IPS-20b (cell line): Measurements from ENCODE around the gene SCN10A.

Source experiments
- H3K27ac ChIP-seq: one replicate; pipeline ENCODE4 v1.5.1; 2013; ENCODE audit warnings: low read length
- H3K27me3 ChIP-seq: 2 replicates; pipeline ENCODE4 v1.6.1; 2013; ENCODE audit warnings: mild to moderate bottlenecking, low read length, inconsistent platforms; ENCODE audit not compliant: insufficient read depth
- H3K36me3 ChIP-seq: 2 replicates; pipeline ENCODE4 v1.6.1; 2013; ENCODE audit warnings: low read depth, mild to moderate bottlenecking, inconsistent platforms, low read length, moderate library complexity; ENCODE audit not compliant: insufficient read depth
- H3K4me1 ChIP-seq: 2 replicates; pipeline ENCODE4 v1.6.1; 2013; ENCODE audit warnings: mild to moderate bottlenecking, control low read depth, inconsistent platforms, low read length, moderate library complexity; ENCODE audit not compliant: insufficient read depth
- H3K4me3 ChIP-seq: 2 replicates; pipeline ENCODE4 v1.5.1; 2013; ENCODE audit warnings: mild to moderate bottlenecking, low read length, inconsistent platforms
- H3K9ac ChIP-seq: 2 replicates; pipeline ENCODE4 v1.6.1; 2013; ENCODE audit warnings: low read depth, mild to moderate bottlenecking, inconsistent platforms, low read length, moderate library complexity
- H3K9me3 ChIP-seq: 2 replicates; pipeline ENCODE4 v1.6.1; 2013; ENCODE audit warnings: mild to moderate bottlenecking, low read depth, low read length, inconsistent platforms; ENCODE audit not compliant: insufficient read depth

SCN10A gene

GRCh38 chr3:38687321-38687720, 128.7 kb downstream of the SCN10A start:
- Histone ChIP-seq H3K4me3 (no peak overlapping the region), H3K27me3 (no peaks in the 10 kb centered on the region), H3K36me3 (no peaks in the 10 kb centered on the region), H3K9ac (no peak overlapping the region), H3K9me3 (no peaks in the 10 kb centered on the region), H3K27ac (no peak overlapping the region), H3K4me1 (no peaks in the 10 kb centered on the region)

DNA sequence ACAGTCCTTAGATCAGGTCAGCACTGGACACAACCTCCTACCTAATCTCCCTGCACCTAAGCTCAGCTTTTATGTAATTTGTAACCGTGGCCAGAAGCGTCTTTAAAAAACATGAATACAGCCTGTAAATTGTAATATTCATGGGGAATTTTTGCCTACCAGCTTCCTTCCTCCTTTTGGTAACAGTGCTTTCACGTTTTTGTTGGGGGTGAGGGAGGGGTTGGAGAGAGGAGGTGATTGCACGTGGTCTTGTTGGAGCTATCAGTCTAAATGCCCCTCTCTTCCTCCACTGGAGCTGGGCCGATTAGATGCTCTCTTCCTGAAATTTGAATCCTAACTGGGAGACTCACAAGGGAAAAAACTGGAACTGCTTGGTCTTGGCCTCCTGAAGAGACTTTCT, 131.5 kb downstream of the SCN10A start:
- Histone ChIP-seq H3K27me3 (no peaks in the 10 kb centered on the region), H3K4me1 (no peaks in the 10 kb centered on the region), H3K4me3 (no peak overlapping the region), H3K9me3 (no peaks in the 10 kb centered on the region), H3K9ac (no peak overlapping the region), H3K36me3 (no peaks in the 10 kb centered on the region), H3K27ac (no peak overlapping the region)

GRCh38 chr3:38669668-38670067, 146.3 kb downstream of the SCN10A start:
- Histone ChIP-seq H3K4me1 (no peaks in the 10 kb centered on the region), H3K9ac (no peak overlapping the region), H3K27me3 (no peaks in the 10 kb centered on the region), H3K4me3 (no peak overlapping the region), H3K36me3 (no peaks in the 10 kb centered on the region), H3K9me3 (no peaks in the 10 kb centered on the region), H3K27ac (no peak overlapping the region)

GRCh38 chr3:38662544-38662943, 153.5 kb downstream of the SCN10A start:
- Histone ChIP-seq H3K36me3 (no peaks in the 10 kb centered on the region), H3K9ac (no peak overlapping the region)

GRCh38 chr3:38658841-38659240, 157.2 kb downstream of the SCN10A start:
- H3K4me3 ChIP-seq, result no peak overlapping the region
- H3K36me3 ChIP-seq, result no peaks in the 10 kb centered on the region
- H3K4me1 ChIP-seq, result peaks cover 11% of the 10 kb centered on the region; the same call in 1 of the 2 replicates
- H3K27ac ChIP-seq, result no peak overlapping the region
- peaks cover 27% of the 10 kb centered on the region for H3K27me3 ChIP-seq
- H3K9ac ChIP-seq, result no peak overlapping the region
- peaks cover 4% of the 10 kb centered on the region; the same call in 1 of the 2 replicates for H3K9me3 ChIP-seq

More at GRCh38 chr3:38662544-38662943, 153.5 kb downstream of the SCN10A start:
- H3K4me3 ChIP-seq, result no peak overlapping the region
- peaks cover 9% of the 10 kb centered on the region; the same call in 1 of the 2 replicates for H3K4me1 ChIP-seq
- peaks cover 8% of the 10 kb centered on the region; the same call in 1 of the 2 replicates for H3K27me3 ChIP-seq
- H3K27ac ChIP-seq, result no peak overlapping the region
- H3K9me3 ChIP-seq, result peaks cover 4% of the 10 kb centered on the region; the same call in 1 of the 2 replicates

DNA sequence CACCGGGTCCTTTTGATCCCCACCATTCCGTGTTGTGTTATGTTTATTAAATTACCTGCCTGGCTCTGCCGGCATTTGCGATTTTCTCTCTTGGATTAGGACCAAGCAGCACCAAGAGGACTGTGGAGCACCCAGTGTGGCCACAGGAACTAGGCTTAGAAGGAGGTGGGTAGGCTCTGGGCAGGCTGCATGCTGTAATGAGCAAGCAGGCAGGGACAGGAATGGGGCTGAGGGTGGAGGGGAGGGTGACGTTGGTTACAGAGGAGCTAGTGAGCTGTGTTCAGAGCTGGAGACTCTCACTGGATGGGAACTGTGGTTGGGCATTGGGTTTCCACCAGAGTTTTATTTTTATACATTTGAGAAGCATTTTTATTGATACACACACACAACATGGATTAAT, 158.6 kb downstream of the SCN10A start:
- H3K4me3 ChIP-seq, result no peak overlapping the region
- no peaks in the 10 kb centered on the region for H3K36me3 ChIP-seq
- H3K27me3 ChIP-seq, result peaks cover 42% of the 10 kb centered on the region
- H3K27ac ChIP-seq, result no peak overlapping the region
- H3K9ac ChIP-seq, result no peak overlapping the region
- peaks cover 4% of the 10 kb centered on the region; the same call in 1 of the 2 replicates for H3K9me3 ChIP-seq
- peaks cover 11% of the 10 kb centered on the region; the same call in 1 of the 2 replicates for H3K4me1 ChIP-seq

DNA sequence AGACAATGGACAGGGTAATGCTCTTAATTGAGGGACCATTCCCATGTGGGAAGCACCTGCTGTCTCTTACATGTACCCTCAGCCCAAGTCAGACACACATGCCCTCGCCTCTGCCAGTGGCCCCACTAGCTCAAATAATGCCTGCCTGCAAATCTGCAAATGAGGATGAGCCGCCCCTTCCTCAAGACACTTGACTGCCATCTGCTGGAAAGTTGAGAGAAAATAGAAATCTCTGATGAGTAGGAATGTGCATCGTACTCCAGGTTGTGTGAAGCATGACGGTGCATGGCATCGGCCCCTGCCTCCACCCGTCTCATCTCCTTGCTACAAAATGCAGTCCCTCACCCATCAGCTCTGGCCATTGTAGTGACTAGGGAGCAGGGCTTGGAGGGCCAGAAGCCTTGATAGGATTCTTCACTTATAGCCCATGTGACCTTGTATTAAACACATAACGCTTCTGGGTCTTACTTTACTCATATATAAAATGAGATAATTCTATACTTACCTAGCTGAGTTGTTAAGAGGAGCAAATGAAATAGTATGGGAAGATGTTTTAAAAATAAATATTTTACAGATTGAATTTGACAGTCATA, 160.2 kb downstream of the SCN10A start:
- Histone ChIP-seq H3K9ac (no peak overlapping the region), H3K27me3 (peaks cover 57% of the 10 kb centered on the region), H3K4me1 (peaks cover 11% of the 10 kb centered on the region; the same call in 1 of the 2 replicates), H3K9me3 (no peaks in the 10 kb centered on the region), H3K27ac (no peak overlapping the region), H3K4me3 (no peak overlapping the region), H3K36me3 (no peaks in the 10 kb centered on the region)

- no peak overlapping the region for H3K27ac ChIP-seq
- no peaks in the 10 kb centered on the region for H3K36me3 ChIP-seq
- H3K9ac ChIP-seq, result no peak overlapping the region
- no peak overlapping the region for H3K4me3 ChIP-seq
- no peaks in the 10 kb centered on the region for H3K9me3 ChIP-seq
- peaks cover 11% of the 10 kb centered on the region; the same call in 1 of the 2 replicates for H3K4me1 ChIP-seq
- peaks cover 65% of the 10 kb centered on the region for H3K27me3 ChIP-seq
Observed at GRCh38 chr3:38653685-38654537, 162.1 kb downstream of the SCN10A start.

GRCh38 chr3:38652934-38653333, 163.1 kb downstream of the SCN10A start:
- no peaks in the 10 kb centered on the region for H3K9me3 ChIP-seq
- H3K27ac ChIP-seq, result no peak overlapping the region
- no peak overlapping the region for H3K9ac ChIP-seq
- H3K36me3 ChIP-seq, result no peaks in the 10 kb centered on the region
- peaks cover 4% of the 10 kb centered on the region; the same call in 1 of the 2 replicates for H3K4me1 ChIP-seq
- no peak overlapping the region for H3K4me3 ChIP-seq
- H3K27me3 ChIP-seq, result peaks cover 75% of the 10 kb centered on the region

GRCh38 chr3:38651153-38651789, 164.7 kb downstream of the SCN10A start:
- Histone ChIP-seq H3K27me3 (peaks cover 79% of the 10 kb centered on the region), H3K9me3 (no peaks in the 10 kb centered on the region), H3K36me3 (no peaks in the 10 kb centered on the region), H3K4me3 (peak overlapping the region; percentile 51; the same call in 1 of the 2 replicates), H3K4me1 (no peaks in the 10 kb centered on the region), H3K27ac (no peak overlapping the region), H3K9ac (no peak overlapping the region)

- Histone ChIP-seq H3K27me3 (peaks cover 80% of the 10 kb centered on the region), H3K9ac (no peak overlapping the region), H3K4me1 (no peaks in the 10 kb centered on the region), H3K36me3 (no peaks in the 10 kb centered on the region), H3K4me3 (peak overlapping the region; percentile 65; the same call in 1 of the 2 replicates), H3K27ac (no peak overlapping the region), H3K9me3 (no peaks in the 10 kb centered on the region)
Observed at GRCh38 chr3:38650248-38650951, 165.6 kb downstream of the SCN10A start.
